Activated CD4-positive, alpha-beta T cell treated with anti-CD3 and anti-CD28 coated beads, Interleukin-2, amount 50 U/mL, for 4 hours (primary cell): ENCODE data around the gene CNN1.

Experiments used
- DNase-seq, 2 experiments: peaks; one replicate each; pipeline ENCODE4 v3.0.0-alpha.2; 2020

CNN1 gene

GRCh38 chr19:11538232-11539036 lies at the start of gene CNN1:
Gene CNN1, plus strand, starts transcription at chr19:11538851. Its CDS starts 77 bp downstream, at chr19:11538928.
- DNase-seq: no peak

DNA sequence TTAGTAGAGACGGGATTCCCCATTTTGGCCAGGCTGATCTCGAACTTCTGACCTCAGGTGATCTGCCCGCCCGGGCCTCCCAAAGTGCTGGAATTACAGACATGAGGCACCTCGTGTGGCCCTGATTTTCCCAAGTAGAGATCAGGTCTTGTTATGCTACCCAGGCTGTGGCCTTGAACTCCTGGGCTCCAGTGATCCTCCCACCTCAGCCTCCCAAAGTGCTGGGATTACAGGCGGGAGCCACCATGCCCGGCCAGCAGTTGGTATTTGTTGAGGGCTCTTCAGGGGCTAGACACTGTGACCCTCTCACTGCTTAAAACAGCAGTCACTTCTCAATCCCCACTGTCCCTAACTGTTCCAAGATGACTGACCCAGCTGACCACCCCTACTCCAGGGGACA lies 49.3 kb upstream of the CNN1 start:
- DNase-seq: no peak

- DNase-seq: no peak
Observed at GRCh38 chr19:11494634-11495285, 43.9 kb upstream of the CNN1 start.

GRCh38 chr19:11495481-11495880 lies 43.2 kb upstream of the CNN1 start:
- DNase-seq: no peak

GRCh38 chr19:11495885-11496284 lies 42.8 kb upstream of the CNN1 start:
- DNase-seq: no peak

DNA sequence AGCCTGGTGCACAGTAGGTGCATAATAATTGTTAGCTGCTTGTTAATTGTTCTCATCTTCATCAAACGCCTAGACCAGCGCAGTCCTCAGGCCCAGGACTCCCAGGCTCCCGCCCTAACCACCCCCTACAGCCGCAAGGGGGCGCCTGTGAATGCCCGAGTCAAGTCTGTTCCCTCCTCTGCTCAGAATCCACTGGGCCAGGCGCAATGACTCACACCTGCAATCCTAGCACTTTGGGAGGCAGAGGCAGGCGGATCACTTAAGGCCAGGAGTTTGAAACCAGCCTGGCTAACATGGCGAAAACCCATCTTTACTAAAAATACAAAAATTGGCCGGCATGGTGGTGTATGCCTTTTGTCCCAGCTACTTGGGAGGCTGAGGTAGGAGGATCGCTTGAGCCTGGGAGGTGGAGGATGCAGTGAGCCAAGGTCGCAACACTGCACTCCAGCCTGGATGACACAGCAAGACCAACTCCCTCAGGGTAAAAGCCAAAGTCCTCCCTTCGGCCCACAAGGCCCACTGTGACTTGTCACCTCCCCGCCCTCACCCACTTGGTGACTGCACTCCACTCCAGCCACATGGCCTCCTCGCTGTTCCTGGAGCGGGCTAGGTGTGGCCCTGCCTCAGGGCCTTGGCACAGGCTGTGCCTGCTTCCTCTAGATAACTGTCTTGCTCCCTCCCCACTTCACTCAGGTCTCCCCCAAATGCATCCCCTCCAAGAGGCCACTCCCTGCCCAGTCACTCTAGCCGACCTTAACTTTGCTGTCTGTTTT lies 42.1 kb upstream of the CNN1 start:
- DNase-seq: peak; percentile 58 to 62

- no peak for DNase-seq
Observed at GRCh38 chr19:11499220-11499726, 39.4 kb upstream of the CNN1 start.

GRCh38 chr19:11499890-11500420 lies 38.7 kb upstream of the CNN1 start:
- DNase-seq: no peak

DNA sequence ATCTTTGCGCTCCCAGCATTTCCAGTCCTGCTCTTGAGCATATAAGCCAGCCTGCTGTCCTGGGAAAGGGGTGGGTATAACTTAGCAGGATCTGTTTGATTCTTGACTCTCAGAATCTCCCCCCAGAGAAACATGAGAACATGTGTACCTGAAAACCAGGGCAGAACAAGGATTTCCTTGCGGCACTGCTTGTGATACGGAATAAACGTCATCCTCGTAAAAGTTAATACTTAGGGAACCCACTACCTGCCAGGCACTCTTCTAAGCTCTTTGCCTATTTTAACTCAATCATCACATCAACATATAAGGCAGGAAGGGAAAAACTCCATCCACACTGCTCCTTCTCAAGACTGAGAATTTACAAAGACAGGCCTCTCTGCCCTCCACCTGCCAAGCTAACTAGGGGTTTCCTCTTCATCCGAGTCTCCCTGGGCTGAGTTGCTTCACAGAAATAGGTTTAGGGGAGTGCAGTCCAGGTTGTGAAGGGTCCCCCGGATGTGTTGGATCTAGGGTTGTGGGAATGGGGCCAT lies 34.1 kb upstream of the CNN1 start:
- no peak for DNase-seq

- peak; percentile 96 for DNase-seq
Observed at GRCh38 chr19:11505032-11505503, 33.6 kb upstream of the CNN1 start.

- peak; percentile 91 to 94 for DNase-seq
Observed at GRCh38 chr19:11505504-11506100, 33.0 kb upstream of the CNN1 start, which contains the start of gene ZNF653. Gene ZNF653, minus strand, starts transcription at chr19:11505839. Its CDS starts 53 bp downstream, at chr19:11505786.

DNA sequence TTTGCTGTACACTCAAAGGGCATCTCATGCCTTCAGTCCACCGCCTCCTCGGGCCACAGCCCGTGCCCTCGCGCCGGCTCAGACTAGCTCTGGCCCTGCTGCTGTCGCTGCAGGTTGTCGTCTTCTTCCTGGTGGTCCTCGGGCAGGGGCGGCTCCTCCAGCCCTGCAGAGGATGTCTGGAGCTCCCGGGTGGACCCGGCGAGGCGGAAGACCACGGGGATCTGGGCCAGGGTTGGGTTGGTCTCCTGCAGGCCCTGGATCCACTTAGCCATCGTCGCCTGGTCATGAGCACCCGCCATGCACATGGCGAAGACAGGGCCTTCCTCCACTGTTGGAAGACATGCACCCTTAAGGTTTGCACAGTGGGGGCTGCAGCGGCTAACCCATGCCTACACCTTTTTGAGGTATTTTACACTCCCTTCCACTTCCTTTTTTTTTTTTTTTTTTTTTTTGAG lies 32.5 kb upstream of the CNN1 start:
- no peak for DNase-seq

DNA sequence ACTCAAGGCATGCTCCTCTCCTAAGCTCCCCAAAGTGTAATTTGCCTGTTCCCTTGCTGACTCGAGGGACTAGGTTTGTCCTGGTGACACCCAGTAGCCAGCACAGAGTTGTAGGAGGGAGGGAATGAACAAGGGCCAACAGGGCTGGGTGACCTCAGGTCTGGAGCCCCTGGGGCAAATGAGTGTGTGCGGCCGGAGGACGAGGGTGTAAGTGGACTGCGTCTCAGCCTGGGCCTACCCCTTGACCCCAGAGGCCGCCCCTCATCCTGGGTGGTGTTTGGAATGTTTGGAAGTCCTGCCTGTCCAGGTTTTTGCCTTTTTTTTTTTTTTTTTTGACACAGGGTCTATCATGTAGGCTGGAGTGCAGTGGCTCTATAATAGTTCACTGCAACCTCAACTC lies 31.7 kb upstream of the CNN1 start:
- no peak for DNase-seq

- no peak for DNase-seq
Observed at GRCh38 chr19:11507370-11508078, 31.1 kb upstream of the CNN1 start.

DNA sequence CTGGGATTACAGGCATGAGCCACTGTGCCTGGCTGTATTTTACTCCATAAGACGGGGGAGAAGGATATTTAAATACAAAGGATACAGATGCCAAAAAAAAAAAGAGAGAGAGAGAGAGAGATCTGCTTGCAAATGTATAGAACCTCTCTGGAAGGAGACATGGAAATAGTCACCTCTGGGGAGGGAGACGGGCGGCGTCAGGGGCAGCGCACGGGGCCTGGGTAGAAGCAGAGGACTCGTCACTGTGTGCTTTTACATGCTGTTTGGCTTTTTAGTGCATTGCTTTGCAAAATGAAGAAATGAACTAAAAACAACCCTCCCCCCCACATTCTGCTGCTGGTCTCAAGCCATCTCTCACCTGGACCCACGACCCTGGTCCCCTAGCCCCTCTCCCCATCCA lies 28.2 kb upstream of the CNN1 start:
- no peak for DNase-seq

DNA sequence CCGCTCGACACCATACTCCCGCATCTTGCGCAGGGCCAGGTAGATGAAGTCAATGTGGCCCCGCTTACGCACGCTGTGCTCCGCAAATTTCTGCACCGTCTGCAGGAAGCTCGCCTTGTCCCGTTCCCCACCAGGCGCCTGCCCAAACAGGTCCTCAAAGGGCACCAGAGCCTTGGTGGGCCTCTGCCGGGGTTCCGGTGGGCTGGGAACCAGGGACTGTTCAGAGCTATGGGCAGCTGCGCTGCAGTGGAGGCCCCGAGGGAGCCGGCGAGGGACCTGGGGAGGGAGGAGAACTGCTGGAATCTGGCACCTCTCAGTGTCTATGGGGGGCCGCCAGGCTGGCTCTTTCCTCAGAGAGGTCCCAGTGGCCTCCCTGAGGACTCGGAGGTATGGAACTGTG lies 24.7 kb upstream of the CNN1 start:
- no peak for DNase-seq

DNA sequence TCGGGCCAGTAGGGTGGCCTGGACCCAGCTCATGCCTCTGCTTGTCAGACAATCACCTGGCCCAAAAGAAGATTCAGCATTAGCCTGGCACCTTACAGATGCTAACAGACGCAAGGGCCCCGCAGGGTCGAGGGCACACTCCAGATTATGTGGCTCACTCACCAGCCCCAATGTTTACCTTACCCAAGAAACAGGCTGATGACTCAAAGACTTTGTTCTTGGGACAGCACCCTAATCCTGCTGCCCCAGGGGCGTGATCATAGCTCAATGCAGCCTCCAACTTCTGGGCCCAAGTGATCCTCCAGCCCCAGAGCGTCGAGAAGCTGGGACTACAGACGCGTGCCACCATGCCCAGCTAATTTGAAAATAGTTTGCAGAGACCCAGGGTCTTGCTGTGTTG lies 19.5 kb upstream of the CNN1 start:
- DNase-seq: no peak

DNA sequence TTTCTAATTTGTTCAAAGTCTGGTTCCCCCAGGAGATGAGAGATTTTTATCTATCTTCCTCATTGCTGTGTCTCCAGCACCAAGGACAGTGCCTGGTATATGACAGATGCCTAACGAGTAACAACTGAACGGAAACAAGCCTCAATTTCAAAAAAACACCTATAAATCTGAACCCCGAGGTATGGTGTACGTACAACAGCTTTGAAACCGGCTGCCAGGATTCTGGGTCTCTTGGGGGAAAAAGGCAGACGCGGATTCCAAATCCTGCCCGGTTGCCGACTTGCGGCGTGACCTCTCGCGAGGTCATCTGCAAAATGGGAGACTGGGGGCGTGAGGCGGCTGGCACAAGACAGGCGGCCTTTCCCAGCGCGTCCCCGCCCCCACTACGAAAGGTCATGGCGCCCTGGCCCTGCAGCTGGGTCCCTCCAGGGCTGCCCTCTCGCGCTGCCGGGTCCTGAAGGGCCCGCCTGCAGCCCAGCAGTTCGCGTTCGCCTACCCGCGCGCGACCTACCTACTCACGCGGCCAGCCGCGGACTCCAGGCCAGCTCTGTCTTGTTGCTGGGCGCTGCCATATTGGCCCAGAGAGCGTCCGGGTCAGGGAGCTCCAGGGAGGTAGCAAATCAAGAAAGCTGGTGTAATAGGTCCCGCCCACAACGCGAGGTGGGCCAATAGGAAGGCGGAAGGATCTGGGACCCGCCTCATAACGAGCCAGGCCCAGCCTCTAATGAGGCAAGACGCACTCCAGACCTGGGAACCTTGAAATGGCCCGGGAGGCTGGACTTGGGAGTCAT lies 9.9 kb upstream of the CNN1 start, which contains the start of gene ECSIT:
TSS of gene ECSIT (minus strand) at position 584 of the 791 bp plus-strand sequence. CDS start 9,964 bp downstream, outside the sequence.
- peak; percentile 90 to 91 for DNase-seq

DNA sequence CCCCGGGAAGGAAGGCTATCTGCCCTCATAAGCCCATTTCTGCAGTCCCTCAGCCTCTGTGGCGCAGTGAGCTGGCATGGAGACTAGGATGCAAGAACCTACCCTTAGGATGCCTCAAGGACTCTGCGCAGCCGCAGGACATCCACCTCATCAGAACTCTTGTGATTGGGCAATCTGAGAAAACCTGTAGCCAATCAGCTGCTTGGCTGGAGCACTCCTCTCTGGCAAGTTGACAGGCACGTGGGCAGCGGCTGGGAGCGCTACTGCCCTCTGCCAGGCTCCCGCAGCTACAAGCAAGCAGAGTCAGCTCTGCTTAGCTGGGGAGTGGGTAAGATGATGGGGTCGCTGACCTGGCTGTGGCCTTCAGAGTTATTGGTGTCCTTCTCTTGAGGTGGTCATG lies 8.2 kb upstream of the CNN1 start:
- peak in 1 of 2 experiments; percentile 12 for DNase-seq

GRCh38 chr19:11534538-11534937 lies 4.1 kb upstream of the CNN1 start:
- no peak for DNase-seq
